ENCODE data around the gene KRTAP5-2. TPM values are rescaled to one million over a fixed set of nuclear protein-coding genes. Genes with fewer than 3 reads are reported as not detected.

The KRTAP5-2 gene
- total and polyA plus RNA-seq, 2 of the 8 experiments (the other 6 are each of a cell fraction or from before 2014, with no cell fraction given): not detected

DNA sequence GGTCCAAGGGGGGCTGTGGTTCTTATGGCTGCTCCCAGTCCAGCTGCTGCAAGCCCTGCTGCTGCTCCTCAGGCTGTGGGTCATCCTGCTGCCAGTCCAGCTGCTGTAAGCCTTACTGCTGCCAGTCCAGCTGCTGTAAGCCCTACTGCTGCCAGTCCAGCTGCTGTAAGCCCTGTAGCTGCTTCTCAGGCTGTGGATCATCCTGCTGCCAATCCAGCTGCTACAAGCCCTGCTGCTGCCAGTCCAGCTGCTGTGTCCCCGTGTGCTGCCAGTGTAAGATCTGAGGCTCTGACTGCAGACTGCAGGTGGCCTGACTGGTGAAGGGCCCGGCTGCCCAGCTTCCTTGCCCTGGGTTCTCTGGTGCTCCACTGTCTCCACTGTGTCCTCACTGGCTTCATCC, 32.2 kb upstream of the KRTAP5-2 start:
- Histone ChIP-seq H3K36me3 (ENCODE audit: control insufficient read depth in 2 of 4, insufficient read depth in 4 of 4, low read length in 3 of 4) (no peaks in the 10 kb centered on the region), H3K23me2 (ENCODE audit: low read depth, low read length) (no peaks in the 10 kb centered on the region), H2BK15ac (ENCODE audit: low read length) (peak overlapping the region; percentile 72; the same call in 1 of the 2 replicates), H4K20me1 (replicated peaks in 1 of 2; ENCODE audit: control insufficient read depth in 1 of 2, insufficient read depth in 2 of 2, low read length in 2 of 2) (peaks cover 0 to 2% of the 10 kb centered on the region in 2 experiments), H3K27ac (ENCODE audit: low read depth, low read length) (no peak overlapping the region), H2BK12ac (ENCODE audit: low read depth, low read length) (0 out of 2 replicates have a peak overlapping the region, but pooled peaks have one; percentile 27), H2AFZ (ENCODE audit: low read length) (no peak overlapping the region), H2BK20ac (ENCODE audit: low read length) (no peak overlapping the region), H3K18ac (ENCODE audit: extremely low read depth, low read length) (no peak overlapping the region), H3K79me2 (ENCODE audit: control insufficient read depth in 1 of 2, insufficient read depth in 2 of 2, low read length in 2 of 2) (no peaks in the 10 kb centered on the region), H2AK5ac (ENCODE audit: low read depth, low read length) (no peak overlapping the region), H3K4me3 (ENCODE audit: extremely low read depth in 1 of 4, insufficient read depth in 2 of 4, low read depth in 3 of 4, low read length in 4 of 4) (no peak overlapping the region), H3K23ac (ENCODE audit: insufficient read length) (no peak overlapping the region), H3K56ac (replicated peaks; ENCODE audit: insufficient read length, low read depth, low read length) (no peak overlapping the region), H2BK5ac (ENCODE audit: low read depth, low read length) (no peak overlapping the region), H3K9me3 (ENCODE audit: insufficient read depth in 2 of 2, low read depth in 1 of 2, low read length in 1 of 2) (no peaks in the 10 kb centered on the region), H3K4ac (replicated peaks; ENCODE audit: insufficient read length, low read depth, low read length) (no peak overlapping the region), H3K4me2 (ENCODE audit: insufficient read depth in 1 of 2, low read depth in 2 of 2, low read length in 2 of 2) (no peak overlapping the region), H4K91ac (replicated peaks; ENCODE audit: insufficient read length, low read length) (no peak overlapping the region), H4K5ac (ENCODE audit: insufficient read length, low read depth, low read length) (no peak overlapping the region), H3K79me1 (ENCODE audit: low read depth, low read length) (no peaks in the 10 kb centered on the region), H3K27me3 (replicated peaks in 1 of 4; ENCODE audit: control insufficient read depth in 3 of 4, extremely low read depth in 1 of 4, insufficient read depth in 3 of 4, low read length in 3 of 4) (peaks cover 0 to 16% (median 3%) of the 10 kb centered on the region in 4 experiments; a peak in 5 of 7 replicates), H2BK120ac (replicated peaks; ENCODE audit: low read depth, low read length) (no peak overlapping the region), H4K8ac (ENCODE audit: extremely low read depth, insufficient read depth, low read length) (no peak overlapping the region), H3K9ac (replicated peaks in 1 of 4; ENCODE audit: extremely low read depth in 1 of 4, low read depth in 3 of 4, low read length in 3 of 4) (no peak overlapping the region), H3K14ac (ENCODE audit: insufficient read length) (no peak overlapping the region), H3K4me1 (replicated peaks in 1 of 4; ENCODE audit: control insufficient read depth in 3 of 4, insufficient read depth in 4 of 4, low read length in 3 of 4) (peaks cover 0 to 4% (median 1%) of the 10 kb centered on the region in 4 experiments; a peak in 4 of 7 replicates)
- POLR2A ChIA-PET (ENCODE audit: partially characterized antibody): no interaction called here
- FAIRE-seq (no peak), DNase-seq (ENCODE audit: low read depth in 1 of 2, low spot score in 2 of 2) (no peak)
- CTCF ChIA-PET (ENCODE audit: partially characterized antibody): interaction anchor here (1.0 to 6.3 kb wide), 13 partner anchors 10 to 521 kb away, joined by 4 to 43 read pairs (median 6); partner anchors contain the start of gene KRTAP5-2
- WGBS, 2 experiments (ENCODE audit: extremely low coverage in 1 of 2, insufficient coverage in 1 of 2, insufficient read length in 1 of 2, insufficient replicate concordance in 2 of 2, low coverage in 1 of 2, low lambda C conversion rate in 2 of 2, missing lambda C conversion rate in 1 of 2): 100% methylated on average over 2 of the region's 2 CpGs; no CpG with 5 or more reads in 1 of the 2 experiments
- TF ChIP-seq CHD1 (IDR thresholded peaks at IDR 0.05; ENCODE audit: low read depth, low read length) (no peak), SIX5 (IDR thresholded peaks at IDR 0.05; ENCODE audit: low read depth, low read length) (no peak), SRF (IDR thresholded peaks at IDR 0.05; ENCODE audit: low read depth, low read length) (no peak), CTBP2 (IDR thresholded peaks at IDR 0.05; ENCODE audit: borderline replicate concordance, insufficient read depth, insufficient read length, low read length) (no peak), TAF1 (IDR thresholded peaks at IDR 0.05; ENCODE audit: low read depth, low read length) (no peak), RXRA (IDR thresholded peaks at IDR 0.05; ENCODE audit: insufficient read depth, low read depth, low read length) (no peak), SIN3A (conservative IDR thresholded peaks at IDR 0.05 in 1 of 2, IDR thresholded peaks at IDR 0.05 in 1 of 2; ENCODE audit: low read depth in 1 of 2, low read length in 2 of 2) (no peak), RBBP5 (IDR thresholded peaks at IDR 0.05; ENCODE audit: borderline replicate concordance, low read depth, low read length) (no peak)
- TF ChIP-seq, protein P1, sequence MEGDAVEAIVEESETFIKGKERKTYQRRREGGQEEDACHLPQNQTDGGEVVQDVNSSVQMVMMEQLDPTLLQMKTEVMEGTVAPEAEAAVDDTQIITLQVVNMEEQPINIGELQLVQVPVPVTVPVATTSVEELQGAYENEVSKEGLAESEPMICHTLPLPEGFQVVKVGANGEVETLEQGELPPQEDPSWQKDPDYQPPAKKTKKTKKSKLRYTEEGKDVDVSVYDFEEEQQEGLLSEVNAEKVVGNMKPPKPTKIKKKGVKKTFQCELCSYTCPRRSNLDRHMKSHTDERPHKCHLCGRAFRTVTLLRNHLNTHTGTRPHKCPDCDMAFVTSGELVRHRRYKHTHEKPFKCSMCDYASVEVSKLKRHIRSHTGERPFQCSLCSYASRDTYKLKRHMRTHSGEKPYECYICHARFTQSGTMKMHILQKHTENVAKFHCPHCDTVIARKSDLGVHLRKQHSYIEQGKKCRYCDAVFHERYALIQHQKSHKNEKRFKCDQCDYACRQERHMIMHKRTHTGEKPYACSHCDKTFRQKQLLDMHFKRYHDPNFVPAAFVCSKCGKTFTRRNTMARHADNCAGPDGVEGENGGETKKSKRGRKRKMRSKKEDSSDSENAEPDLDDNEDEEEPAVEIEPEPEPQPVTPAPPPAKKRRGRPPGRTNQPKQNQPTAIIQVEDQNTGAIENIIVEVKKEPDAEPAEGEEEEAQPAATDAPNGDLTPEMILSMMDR (IDR thresholded peaks at IDR 0.05; ENCODE audit: control extremely low read depth in 1 of 3, insufficient read depth in 1 of 3, low read depth in 1 of 3, low read length in 3 of 3): no peak
- TF ChIP-seq, protein P2, sequence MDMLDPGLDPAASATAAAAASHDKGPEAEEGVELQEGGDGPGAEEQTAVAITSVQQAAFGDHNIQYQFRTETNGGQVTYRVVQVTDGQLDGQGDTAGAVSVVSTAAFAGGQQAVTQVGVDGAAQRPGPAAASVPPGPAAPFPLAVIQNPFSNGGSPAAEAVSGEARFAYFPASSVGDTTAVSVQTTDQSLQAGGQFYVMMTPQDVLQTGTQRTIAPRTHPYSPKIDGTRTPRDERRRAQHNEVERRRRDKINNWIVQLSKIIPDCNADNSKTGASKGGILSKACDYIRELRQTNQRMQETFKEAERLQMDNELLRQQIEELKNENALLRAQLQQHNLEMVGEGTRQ (IDR thresholded peaks at IDR 0.05; ENCODE audit: low read length): no peak

Data from H1 (cell line).